Activated T-helper 1 cell treated with anti-CD3 and anti-CD28 coated beads, Interleukin-2, amount 50 U/mL, for 16 hours (primary cell): ENCODE data around the gene PI3.

Experiments used
- DNase-seq, 2 donors: peaks; one replicate each; pipeline ENCODE4 v3.0.0-alpha.2; 2020; ENCODE audit warnings: low read depth in 1 of 2, low spot score in 1 of 2

Gene PI3

GRCh38 chr20:45183084-45183483 lies 8.4 kb downstream of the PI3 start:
- no peak for DNase-seq

- no peak for DNase-seq
These were observed 13.0 kb downstream of the PI3 start for GRCh38 chr20:45187693-45188092.

- no peak for DNase-seq
These were observed 14.4 kb downstream of the PI3 start for GRCh38 chr20:45189067-45189609.

- no peak for DNase-seq
These were observed 15.2 kb downstream of the PI3 start for GRCh38 chr20:45189861-45190260.

GRCh38 chr20:45191926-45192325 lies 17.2 kb downstream of the PI3 start:
- DNase-seq = no peak

DNA sequence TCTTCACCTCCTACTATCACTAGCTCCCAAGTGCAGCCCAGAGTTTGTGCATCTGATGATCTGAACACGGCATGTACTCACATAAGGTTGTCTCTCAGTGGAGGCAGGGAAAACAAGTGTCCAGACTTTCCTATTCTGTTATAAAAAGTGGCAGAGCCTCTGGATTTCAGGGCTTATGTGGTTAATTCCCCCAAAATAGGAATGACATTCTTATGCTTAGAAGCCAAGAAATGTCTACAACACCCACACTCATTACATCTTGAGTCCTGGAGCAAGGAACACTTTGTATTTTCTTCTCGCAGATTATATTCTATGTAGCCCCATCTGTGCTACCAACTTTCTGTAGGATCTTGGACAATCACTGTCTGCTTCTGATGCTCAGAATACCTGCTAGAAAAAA lies 18.6 kb downstream of the PI3 start:
- DNase-seq = no peak

DNA sequence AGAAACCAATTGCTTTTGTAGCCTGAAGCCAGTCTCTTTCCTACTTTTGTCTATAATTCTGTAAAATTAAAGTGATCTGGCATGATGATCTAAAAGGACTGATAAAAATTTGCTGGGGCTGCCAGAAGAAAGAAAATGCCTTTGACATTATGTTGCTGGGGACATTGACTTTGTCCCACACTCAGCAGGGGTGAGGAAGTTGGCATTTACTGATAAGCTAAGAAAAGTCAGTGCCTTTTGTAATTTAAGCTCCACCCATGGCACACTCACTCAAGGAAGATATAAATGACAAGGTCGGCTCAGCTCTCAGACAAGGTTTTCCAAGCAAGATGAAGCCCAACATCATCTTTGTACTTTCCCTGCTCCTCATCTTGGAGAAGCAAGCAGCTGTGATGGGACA lies 32.0 kb downstream of the PI3 start, which contains the start of gene SEMG1:
SEMG1 (plus strand) TSS at position 309 of the 400 bp plus-strand sequence; CDS start at position 330, 21 bp downstream.
- no peak for DNase-seq

DNA sequence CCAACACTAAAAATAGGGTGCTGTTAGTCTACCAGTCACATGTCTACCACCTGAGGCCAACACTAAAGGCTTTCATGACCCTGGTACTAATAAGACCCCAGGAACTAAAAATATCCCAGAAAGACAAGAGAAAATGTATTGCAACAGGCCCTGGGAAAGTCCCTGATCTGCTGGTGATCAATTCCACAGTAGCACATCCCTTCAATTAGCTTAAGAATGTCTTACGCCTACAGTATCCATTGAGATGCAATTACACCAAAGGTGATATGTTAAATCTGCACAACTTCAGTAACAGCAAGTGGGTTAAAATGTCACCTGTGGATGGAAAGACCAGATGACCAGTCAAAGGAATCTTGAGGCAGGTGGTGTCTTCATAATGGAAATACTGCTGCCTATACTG lies 35.2 kb downstream of the PI3 start:
- DNase-seq = no peak

DNA sequence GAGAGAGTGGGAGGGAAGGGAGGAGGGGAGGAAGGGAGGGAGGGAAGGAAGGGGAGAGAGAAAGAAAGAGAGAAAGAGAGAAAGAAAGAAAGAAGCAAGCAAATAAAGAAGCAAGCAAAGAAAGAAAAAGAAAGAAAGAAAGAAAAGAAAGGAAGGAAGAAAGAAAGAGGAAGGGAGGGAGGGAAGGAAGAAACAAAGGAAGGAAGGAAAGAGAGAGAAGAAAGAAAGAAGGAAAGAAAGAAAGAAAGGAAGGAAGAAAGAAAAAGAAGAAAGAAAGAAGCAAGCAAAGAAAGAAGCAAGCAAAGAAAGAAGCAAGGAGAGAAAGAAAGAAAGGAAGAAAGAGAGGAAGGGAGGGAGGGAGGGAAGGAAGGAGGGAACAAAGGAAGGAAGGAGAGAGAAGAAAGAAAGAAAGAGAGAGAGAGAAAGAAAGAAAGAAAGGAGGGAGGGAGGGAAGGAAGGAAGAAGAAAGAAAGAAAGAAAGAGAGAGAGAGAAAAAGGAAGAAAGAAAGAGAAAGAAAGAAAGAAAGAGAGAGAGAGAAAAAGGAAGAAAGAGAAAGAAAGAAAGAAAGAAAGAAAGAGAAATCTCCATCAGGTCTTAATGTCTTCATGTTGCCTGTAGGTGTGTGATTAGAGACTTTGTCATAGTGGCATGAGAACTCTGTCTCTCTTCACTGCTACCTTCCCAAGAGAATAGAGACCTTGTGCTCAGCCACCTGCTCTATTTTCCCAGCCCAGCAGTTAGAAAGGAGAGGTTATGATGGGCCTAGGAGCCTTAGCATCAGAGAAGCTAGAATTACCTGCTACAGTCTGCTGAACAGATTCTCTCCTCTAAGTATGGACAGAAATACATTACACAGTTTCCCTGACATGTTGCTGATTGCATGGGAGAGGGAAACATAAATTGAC lies 37.1 kb downstream of the PI3 start:
- DNase-seq = no peak

GRCh38 chr20:45212836-45213235 lies 38.1 kb downstream of the PI3 start:
- DNase-seq = no peak

GRCh38 chr20:45218124-45218523 lies 43.4 kb downstream of the PI3 start:
- DNase-seq = no peak

- no peak for DNase-seq
These were observed 43.9 kb downstream of the PI3 start for GRCh38 chr20:45218636-45219035.

DNA sequence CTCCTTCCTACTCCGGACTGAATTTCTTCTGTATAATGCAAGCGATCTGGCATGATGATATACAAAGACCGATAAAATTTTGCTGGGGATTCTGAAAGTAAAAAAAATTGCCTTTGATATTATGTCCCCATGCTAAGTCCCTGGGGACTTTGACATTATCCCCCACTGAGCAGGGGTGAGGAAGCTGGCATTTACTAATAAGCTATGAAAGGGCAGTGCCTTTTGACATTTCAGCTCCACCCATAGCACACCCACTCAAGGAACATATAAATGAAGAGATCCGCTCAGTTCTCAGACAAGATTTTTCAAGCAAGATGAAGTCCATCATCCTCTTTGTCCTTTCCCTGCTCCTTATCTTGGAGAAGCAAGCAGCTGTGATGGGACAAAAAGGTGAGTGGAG lies 46.4 kb downstream of the PI3 start, which contains the start of gene SEMG2:
SEMG2 (plus strand) TSS at position 298 of the 400 bp plus-strand sequence; CDS start at position 315, 17 bp downstream.
- no peak for DNase-seq

DNA sequence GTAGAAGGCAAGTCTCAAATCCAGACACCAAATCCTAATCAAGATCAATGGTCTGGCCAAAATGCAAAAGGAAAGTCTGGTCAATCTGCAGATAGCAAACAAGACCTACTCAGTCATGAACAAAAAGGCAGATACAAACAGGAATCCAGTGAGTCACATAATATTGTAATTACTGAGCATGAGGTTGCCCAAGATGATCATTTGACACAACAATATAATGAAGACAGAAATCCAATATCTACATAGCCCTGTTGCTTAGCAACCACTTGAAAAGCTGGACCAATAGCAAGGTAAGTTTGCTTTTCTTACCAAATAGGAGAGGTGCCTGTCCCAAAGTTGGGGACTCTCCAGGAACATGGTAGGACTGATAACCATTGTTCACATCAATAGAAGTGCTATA lies 48.4 kb downstream of the PI3 start:
- no peak for DNase-seq
